Measurements from ENCODE around the gene QARS1. TPM values are rescaled to one million over a fixed set of nuclear protein-coding genes. Genes with fewer than 3 reads are reported as not detected.

QARS1 gene
- total RNA-seq, 1 experiment from 2014 or later = 346 TPM

DNA sequence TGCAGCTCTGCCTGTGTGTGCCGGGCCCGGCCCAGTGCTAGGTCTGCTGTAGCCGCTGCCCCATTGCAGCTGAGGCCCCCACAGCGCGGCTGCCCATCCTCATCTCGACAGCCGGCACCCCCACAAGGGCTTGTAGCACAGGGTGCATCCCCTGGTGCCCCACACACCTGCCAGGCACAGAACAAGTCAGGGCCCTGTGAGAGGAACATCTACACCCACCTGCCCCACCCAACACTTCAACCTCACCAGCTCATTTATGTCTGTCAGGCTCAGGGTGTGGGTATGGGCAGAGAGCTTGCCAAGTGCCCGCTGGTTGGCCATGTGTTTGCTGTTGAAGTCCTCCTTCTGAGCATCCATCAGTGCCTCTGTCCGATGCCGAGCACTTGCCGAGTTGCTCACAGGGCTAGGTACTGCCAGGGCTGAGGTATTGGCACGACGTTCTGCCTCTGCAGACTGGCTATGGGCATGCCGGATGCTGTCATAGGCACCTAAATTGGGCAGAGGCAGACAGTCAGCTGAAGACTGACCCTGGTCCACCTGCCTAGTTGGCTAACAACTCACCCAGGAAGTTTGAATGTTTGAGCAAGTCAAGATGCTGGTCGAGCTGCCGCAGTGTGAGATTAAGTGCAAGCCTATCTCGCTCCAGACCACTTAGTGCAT lies 18.5 kb upstream of the QARS1 start:
- ChIA-PET CTCF (no interaction called here), POLR2A (no interaction called here)
- intact Hi-C loops (cut with micrococcal nuclease) = no loop called here

More for the DNA sequence above, 18.5 kb upstream of the QARS1 start:
- no peak overlapping the region for H3K4me2 ChIP-seq (ENCODE audit: low read length)
- H3K9me2 ChIP-seq (ENCODE audit: insufficient read depth) = no peaks in the 10 kb centered on the region
- DNase-seq (ENCODE audit: low read depth, low spot score) (no peak), ATAC-seq (no peak)
- TF ChIP-seq FOSL1 (IDR thresholded peaks at IDR 0.05; ENCODE audit: low read depth) (no peak), CEBPB (IDR thresholded peaks at IDR 0.05; ENCODE audit: low read depth) (no peak), EGR1 (IDR thresholded peaks at IDR 0.05; ENCODE audit: low read depth) (no peak), SIN3A (IDR thresholded peaks at IDR 0.05; ENCODE audit: low read depth) (no peak), ELF1 (IDR thresholded peaks at IDR 0.05; ENCODE audit: borderline replicate concordance, low read depth) (no peak), YY1 (IDR thresholded peaks at IDR 0.05; ENCODE audit: extremely low read depth, insufficient replicate concordance, low read depth, low read length) (no peak), ZBTB33 (IDR thresholded peaks at IDR 0.05; ENCODE audit: extremely low read depth, insufficient replicate concordance, low read length) (no peak), EZH2 (IDR thresholded peaks at IDR 0.05) (no peak), ATF3 (IDR thresholded peaks at IDR 0.05) (no peak), EZH2phosphoT487 (IDR thresholded peaks at IDR 0.05; ENCODE audit: borderline replicate concordance) (no peak), TCF7L2 (IDR thresholded peaks at IDR 0.05; ENCODE audit: borderline replicate concordance, extremely low read depth, insufficient read depth, insufficient read length) (no peak), SP1 (IDR thresholded peaks at IDR 0.05; ENCODE audit: low read depth) (no peak), SRF (IDR thresholded peaks at IDR 0.05; ENCODE audit: low read depth) (no peak), RAD21 (IDR thresholded peaks at IDR 0.05; ENCODE audit: low read depth) (no peak), JUND (IDR thresholded peaks at IDR 0.05) (no peak)
- TF ChIP-seq, protein P1, sequence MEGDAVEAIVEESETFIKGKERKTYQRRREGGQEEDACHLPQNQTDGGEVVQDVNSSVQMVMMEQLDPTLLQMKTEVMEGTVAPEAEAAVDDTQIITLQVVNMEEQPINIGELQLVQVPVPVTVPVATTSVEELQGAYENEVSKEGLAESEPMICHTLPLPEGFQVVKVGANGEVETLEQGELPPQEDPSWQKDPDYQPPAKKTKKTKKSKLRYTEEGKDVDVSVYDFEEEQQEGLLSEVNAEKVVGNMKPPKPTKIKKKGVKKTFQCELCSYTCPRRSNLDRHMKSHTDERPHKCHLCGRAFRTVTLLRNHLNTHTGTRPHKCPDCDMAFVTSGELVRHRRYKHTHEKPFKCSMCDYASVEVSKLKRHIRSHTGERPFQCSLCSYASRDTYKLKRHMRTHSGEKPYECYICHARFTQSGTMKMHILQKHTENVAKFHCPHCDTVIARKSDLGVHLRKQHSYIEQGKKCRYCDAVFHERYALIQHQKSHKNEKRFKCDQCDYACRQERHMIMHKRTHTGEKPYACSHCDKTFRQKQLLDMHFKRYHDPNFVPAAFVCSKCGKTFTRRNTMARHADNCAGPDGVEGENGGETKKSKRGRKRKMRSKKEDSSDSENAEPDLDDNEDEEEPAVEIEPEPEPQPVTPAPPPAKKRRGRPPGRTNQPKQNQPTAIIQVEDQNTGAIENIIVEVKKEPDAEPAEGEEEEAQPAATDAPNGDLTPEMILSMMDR (IDR thresholded peaks at IDR 0.05 in 2 of 3, conservative IDR thresholded peaks at IDR 0.05 in 1 of 3; ENCODE audit: borderline replicate concordance in 1 of 3, insufficient read depth in 1 of 3, low read depth in 2 of 3, low read length in 2 of 3) = no peak
- TF ChIP-seq, protein P2, sequence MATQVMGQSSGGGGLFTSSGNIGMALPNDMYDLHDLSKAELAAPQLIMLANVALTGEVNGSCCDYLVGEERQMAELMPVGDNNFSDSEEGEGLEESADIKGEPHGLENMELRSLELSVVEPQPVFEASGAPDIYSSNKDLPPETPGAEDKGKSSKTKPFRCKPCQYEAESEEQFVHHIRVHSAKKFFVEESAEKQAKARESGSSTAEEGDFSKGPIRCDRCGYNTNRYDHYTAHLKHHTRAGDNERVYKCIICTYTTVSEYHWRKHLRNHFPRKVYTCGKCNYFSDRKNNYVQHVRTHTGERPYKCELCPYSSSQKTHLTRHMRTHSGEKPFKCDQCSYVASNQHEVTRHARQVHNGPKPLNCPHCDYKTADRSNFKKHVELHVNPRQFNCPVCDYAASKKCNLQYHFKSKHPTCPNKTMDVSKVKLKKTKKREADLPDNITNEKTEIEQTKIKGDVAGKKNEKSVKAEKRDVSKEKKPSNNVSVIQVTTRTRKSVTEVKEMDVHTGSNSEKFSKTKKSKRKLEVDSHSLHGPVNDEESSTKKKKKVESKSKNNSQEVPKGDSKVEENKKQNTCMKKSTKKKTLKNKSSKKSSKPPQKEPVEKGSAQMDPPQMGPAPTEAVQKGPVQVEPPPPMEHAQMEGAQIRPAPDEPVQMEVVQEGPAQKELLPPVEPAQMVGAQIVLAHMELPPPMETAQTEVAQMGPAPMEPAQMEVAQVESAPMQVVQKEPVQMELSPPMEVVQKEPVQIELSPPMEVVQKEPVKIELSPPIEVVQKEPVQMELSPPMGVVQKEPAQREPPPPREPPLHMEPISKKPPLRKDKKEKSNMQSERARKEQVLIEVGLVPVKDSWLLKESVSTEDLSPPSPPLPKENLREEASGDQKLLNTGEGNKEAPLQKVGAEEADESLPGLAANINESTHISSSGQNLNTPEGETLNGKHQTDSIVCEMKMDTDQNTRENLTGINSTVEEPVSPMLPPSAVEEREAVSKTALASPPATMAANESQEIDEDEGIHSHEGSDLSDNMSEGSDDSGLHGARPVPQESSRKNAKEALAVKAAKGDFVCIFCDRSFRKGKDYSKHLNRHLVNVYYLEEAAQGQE (IDR thresholded peaks at IDR 0.05; ENCODE audit: low read depth) = no peak
- TF ChIP-seq, protein P3, sequence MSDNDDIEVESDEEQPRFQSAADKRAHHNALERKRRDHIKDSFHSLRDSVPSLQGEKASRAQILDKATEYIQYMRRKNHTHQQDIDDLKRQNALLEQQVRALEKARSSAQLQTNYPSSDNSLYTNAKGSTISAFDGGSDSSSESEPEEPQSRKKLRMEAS (IDR thresholded peaks at IDR 0.05) = no peak
- peaks cover 21% of the 10 kb centered on the region for H3K79me2 ChIP-seq (ENCODE audit: insufficient read depth, low read length)
- no peaks in the 10 kb centered on the region for H4K20me1 ChIP-seq (ENCODE audit: insufficient read depth)
- H2AFZ ChIP-seq (ENCODE audit: low read depth, low read length, poor library complexity, severe bottlenecking) = no peak overlapping the region
- RAD21 ChIA-PET (ENCODE audit: low non-redundant PET in 1 of 2, low total read pairs in 2 of 2, uncharacterized antibody in 2 of 2, unreplicated experiment in 2 of 2) = no interaction called here
- peaks cover 8 to 9% of the 10 kb centered on the region in 2 experiments; a peak in 3 of 4 replicates for H3K36me3 ChIP-seq (ENCODE audit: control insufficient read depth in 1 of 2, insufficient read depth in 2 of 2, low read length in 2 of 2)
- no peaks in the 10 kb centered on the region for H3K9me3 ChIP-seq (ENCODE audit: control insufficient read depth in 1 of 2, insufficient read depth in 1 of 2, low read depth in 1 of 2, low read length in 2 of 2)
- H3K4me1 ChIP-seq (ENCODE audit: control insufficient read depth in 1 of 2, insufficient read depth in 2 of 2, low read length in 2 of 2) = peaks cover 7 to 14% of the 10 kb centered on the region in 2 experiments
- no TSS peak for BruUV-seq (replicated peaks)
- H3K27ac ChIP-seq (ENCODE audit: low read depth, low read length) = no peak overlapping the region
- no peaks in the 10 kb centered on the region for H3K27me3 ChIP-seq (ENCODE audit: insufficient read depth, low read length)
- no peak overlapping the region for H3K4me3 ChIP-seq (replicated peaks in 1 of 2; ENCODE audit: low read depth in 1 of 2, low read length in 2 of 2)
- H3K9ac ChIP-seq (ENCODE audit: low read length) = no peak overlapping the region

Data from HCT116 (cell line).